IMR-90 (cell line): ENCODE data around the gene SURF2. TPM values are rescaled to one million over a fixed set of nuclear protein-coding genes. Genes with fewer than 3 reads are reported as not detected.

Experiments
- ATAC-seq: fragments of 200-7000 bp; cut with Tn5 transposase; 2 replicates; pipeline ENCODE4 v1.9.1; 2020; ENCODE audit warnings: low read depth, mild to moderate bottlenecking, moderate library complexity
- BruUV-seq: library from RNA; stranded (reverse); fragments of 400-500 nt; replicated peaks from 2 replicates; lab custom pipeline; 2021; lab: Mats Ljungman, UMichigan
- CTCF ChIA-PET: fragments of 300-600 bp; formaldehyde crosslinking; extraction: SDS; loops from one replicate; lab custom pipeline; 2021; ENCODE audit warnings: antibody characterized with exemption; lab: Yijun Ruan, JAX
- POLR2A ChIA-PET: fragments of 300-600 bp; sonication (Branson Sonifier 250); formaldehyde crosslinking; loops from one replicate; lab custom pipeline; 2022; ENCODE audit warnings: antibody characterized with exemption; ENCODE audit not compliant: unreplicated experiment; lab: Charles Lee
- DNase-seq: peaks from one replicate; pipeline ENCODE4 v3.0.0; 2013
- H2AFZ ChIP-seq: replicated peaks from 2 replicates; pipeline ENCODE3; 2013; ENCODE audit warnings: low read length, mild to moderate bottlenecking; ENCODE audit not compliant: poor library complexity
- H2AK5ac ChIP-seq: 2 replicates; pipeline ENCODE4 v1.6.1; 2013; ENCODE audit warnings: low read depth, low read length, inconsistent platforms
- H2AK9ac ChIP-seq: replicated peaks from 2 replicates; pipeline ENCODE3; 2013; ENCODE audit warnings: mild to moderate bottlenecking, low read depth, low read length, moderate library complexity; ENCODE audit not compliant: poor library complexity
- H2BK120ac ChIP-seq: 2 replicates; pipeline ENCODE4 v1.6.1; 2013; ENCODE audit warnings: low read depth, low read length, inconsistent platforms
- H2BK15ac ChIP-seq: 3 replicates; pipeline ENCODE4 v1.6.1; 2013; ENCODE audit warnings: low read depth, low read length, inconsistent platforms
- H2BK20ac ChIP-seq: 2 replicates; pipeline ENCODE4 v1.6.1; 2013; ENCODE audit warnings: low read depth, mild to moderate bottlenecking, inconsistent platforms, low read length, moderate library complexity
- H2BK5ac ChIP-seq: 2 replicates; pipeline ENCODE4 v1.6.1; 2013; ENCODE audit warnings: mild to moderate bottlenecking, low read depth, low read length, inconsistent platforms; ENCODE audit not compliant: poor library complexity, severe bottlenecking
- H3K14ac ChIP-seq: replicated peaks from 2 replicates; pipeline ENCODE4 v1.6.1; 2013; ENCODE audit warnings: low read depth, low read length, inconsistent platforms
- H3K18ac ChIP-seq: 2 replicates; pipeline ENCODE4 v1.6.1; 2013; ENCODE audit warnings: low read depth, low read length, control low read depth
- H3K23ac ChIP-seq: 2 replicates; pipeline ENCODE4 v1.6.1; 2013; ENCODE audit warnings: low read depth, low read length, inconsistent platforms
- H3K27ac ChIP-seq: 2 replicates; pipeline ENCODE4 v1.5.1; 2013; ENCODE audit warnings: mild to moderate bottlenecking, control low read depth, low read length; ENCODE audit not compliant: insufficient read depth
- H3K27me3 ChIP-seq: 2 replicates; pipeline ENCODE4 v1.6.1; 2013; ENCODE audit warnings: low read length; ENCODE audit not compliant: control insufficient read depth, insufficient read depth
- H3K36me3 ChIP-seq: 2 replicates; pipeline ENCODE4 v1.6.1; 2013; ENCODE audit warnings: low read length, mixed read lengths; ENCODE audit not compliant: control insufficient read depth, insufficient read depth
- H3K4ac ChIP-seq: 2 replicates; pipeline ENCODE4 v1.6.1; 2013; ENCODE audit warnings: low read depth, low read length, inconsistent platforms
- H3K4me1 ChIP-seq: 2 replicates; pipeline ENCODE4 v1.6.1; 2013; ENCODE audit warnings: low read length, mixed read lengths; ENCODE audit not compliant: control insufficient read depth, insufficient read depth
- H3K4me2 ChIP-seq: 2 replicates; pipeline ENCODE4 v1.6.1; 2013; ENCODE audit warnings: low read depth, mild to moderate bottlenecking, control low read depth, low read length, moderate library complexity
- H3K4me3 ChIP-seq: 2 replicates; pipeline ENCODE4 v1.5.1; 2013; ENCODE audit warnings: low read depth, mild to moderate bottlenecking, control low read depth, low read length, moderate library complexity; ENCODE audit not compliant: insufficient read depth
- H3K56ac ChIP-seq: 2 replicates; pipeline ENCODE4 v1.6.1; 2013; ENCODE audit warnings: low read length, inconsistent platforms; ENCODE audit not compliant: insufficient read depth; ENCODE audit errors: extremely low read depth
- H3K79me1 ChIP-seq, 2 experiments: 2 replicates each; pipeline ENCODE4 v1.6.1; 2013; ENCODE audit warnings: low read length in 2 of 2, inconsistent platforms in 1 of 2, low read depth in 1 of 2
- H3K9ac ChIP-seq: 2 replicates; pipeline ENCODE4 v1.6.1; 2013; ENCODE audit warnings: low read depth, low read length, control low read depth
- H3K9me1 ChIP-seq: 2 replicates; pipeline ENCODE4 v1.6.1; 2013; ENCODE audit warnings: low read length, inconsistent platforms; ENCODE audit not compliant: insufficient read depth
- H3K9me3 ChIP-seq: 2 replicates; pipeline ENCODE4 v1.6.1; 2013; ENCODE audit warnings: low read length; ENCODE audit not compliant: control insufficient read depth, insufficient read depth
- H4K20me1 ChIP-seq: 2 replicates; pipeline ENCODE4 v1.6.1; 2013; ENCODE audit warnings: low read length, inconsistent platforms; ENCODE audit not compliant: insufficient read depth
- H4K5ac ChIP-seq: 2 replicates; pipeline ENCODE4 v1.6.1; 2013; ENCODE audit warnings: mild to moderate bottlenecking, low read depth, low read length, control low read depth
- H4K8ac ChIP-seq, 2 experiments: 2 replicates each; pipeline ENCODE4 v1.6.1; 2013; ENCODE audit warnings: low read depth in 2 of 2, low read length in 2 of 2, control low read depth in 1 of 2, inconsistent platforms in 1 of 2
- H4K91ac ChIP-seq: 2 replicates; pipeline ENCODE4 v1.6.1; 2013; ENCODE audit warnings: low read depth, low read length, inconsistent platforms; ENCODE audit not compliant: insufficient read depth
- CEBPB ChIP-seq: IDR thresholded peaks from 2 replicates; pipeline ENCODE4 v1.6.1; 2012; ENCODE audit warnings: low read depth, low read length, improper control_type of control experiment
- ELK1 ChIP-seq: fragments of 150-350 bp; IDR thresholded peaks from 2 replicates; pipeline ENCODE4 v1.6.1; 2016; ENCODE audit warnings: low read depth, mild to moderate bottlenecking, low read length, moderate library complexity, borderline replicate concordance
- FOS ChIP-seq: fragments of 150-350 bp; IDR thresholded peaks from 2 replicates; pipeline ENCODE4 v1.6.1; 2016; ENCODE audit warnings: low read depth, low read length
- POLR2A ChIP-seq: IDR thresholded peaks from 2 replicates; pipeline ENCODE4 v1.6.1; 2012; ENCODE audit warnings: mild to moderate bottlenecking, low read depth, low read length
- RAD21 ChIP-seq: IDR thresholded peaks from 2 replicates; pipeline ENCODE4 v1.6.1; 2012; ENCODE audit warnings: low read length, improper control_type of control experiment
- SMC3 ChIP-seq: fragments of 150-350 bp; IDR thresholded peaks from 2 replicates; pipeline ENCODE4 v1.6.1; 2016; ENCODE audit warnings: low read depth, mild to moderate bottlenecking, antibody characterized with exemption, low read length, moderate library complexity
- WGBS, 2 experiments: methylation state at CpG; one replicate each; pipeline versions ENCODE4 v1.1.5 to v1.1.7; 2013; ENCODE audit warnings: missing lambda C conversion rate in 2 of 2; ENCODE audit not compliant: insufficient read length in 1 of 2; ENCODE audit errors: extremely low coverage in 2 of 2; 5-methylcytosine and 5-hydroxymethylcytosine counted together
- dilution Hi-C: fragments of 300-500 bp; cut with HindIII; formaldehyde crosslinking; loops from one replicate; pipeline ENCODE4 v1.14.3; 2018; ENCODE audit warnings: low sequenced_read_pairs; ENCODE audit not compliant: unreplicated experiment
- in situ Hi-C: fragments of 300-500 bp; cut with MboI; formaldehyde crosslinking; loops from 3 replicates; pipeline ENCODE4 v1.14.3; 2019; ENCODE audit warnings: low sequenced_read_pairs, inconsistent platforms, mixed read lengths
- intact Hi-C: fragments of 100-400 bp; cut with micrococcal nuclease; formaldehyde crosslinking; loops from 2 replicates; pipeline ENCODE4 v1.10.0; 2022
- polyA plus RNA-seq, 3 experiments: library from polyadenylated mRNA; depleted of rRNA; stranded (reverse); fragments of >200 nt; gene quantifications; 2 replicates each; pipeline ENCODE4 v1.2.3, GENCODE V29; 2012; ENCODE audit warnings: low replicate concordance in 1 of 3
- total RNA-seq: library from RNA; depleted of rRNA; stranded (reverse); fragments of >200 nt; gene quantifications from 2 replicates; pipeline ENCODE4 v1.2.3, GENCODE V29; 2012

The SURF2 gene
- total and polyA plus RNA-seq, 2 of the 4 experiments (the other 2 are of a cell fraction): 9.9 to 16.3 TPM

- TF ChIP-seq SMC3 (no peak), RAD21 (no peak), ELK1 (no peak), FOS (no peak), POLR2A (no peak), CEBPB (no peak)
- Histone ChIP-seq H2BK120ac (no peak overlapping the region), H3K9ac (no peak overlapping the region), H3K4me3 (no peak overlapping the region), H3K14ac (no peak overlapping the region), H2BK20ac (no peak overlapping the region), H3K4me2 (no peak overlapping the region), H3K27me3 (peaks cover 21% of the 10 kb centered on the region), H4K20me1 (no peaks in the 10 kb centered on the region), H3K36me3 (no peaks in the 10 kb centered on the region), H3K9me1 (no peaks in the 10 kb centered on the region), H2BK5ac (no peak overlapping the region), H3K79me1 (no peaks in the 10 kb centered on the region), H4K8ac (no peak overlapping the region), H2BK15ac (no peak overlapping the region), H3K4ac (no peak overlapping the region), H3K56ac (no peak overlapping the region), H2AK9ac (no peak overlapping the region), H3K18ac (no peak overlapping the region), H4K91ac (no peak overlapping the region), H4K5ac (no peak overlapping the region), H2AK5ac (no peak overlapping the region), H3K23ac (no peak overlapping the region), H3K4me1 (no peaks in the 10 kb centered on the region), H2AFZ (no peak overlapping the region), H3K9me3 (no peaks in the 10 kb centered on the region), H3K27ac (no peak overlapping the region)
- CTCF ChIA-PET: interaction anchor here (0.9 kb wide), 1 partner anchor 10 kb away, joined by 4 read pairs; no protein-coding TSS in a partner anchor
- 63% methylated on average over 9 of the region's 13 CpGs; no CpG with 5 or more reads in 1 of the 2 experiments for WGBS, 2 experiments
- no TSS peak for BruUV-seq
- ATAC-seq: no peak
- DNase-seq: no peak
- intact Hi-C loops (no loop called here), in situ Hi-C loops (no loop called here), dilution Hi-C loops (no loop called here)
- POLR2A ChIA-PET: no interaction called here
Observed at GRCh38 chr9:133320421-133320881, 35.9 kb upstream of the SURF2 start.
